KBM-7 (cell line): ENCODE measurements around the gene SLC44A5.
"Not testable (repeated sequence)": the region's sequence is repeated elsewhere in the genome, so short reads cannot be mapped to it uniquely, and the experiment has no call there.

Source experiments
- DNase-seq: peaks from one replicate; pipeline ENCODE4 v3.0.0-alpha.2; 2015
- in situ Hi-C: fragments of 300-500 bp; cut with MboI; formaldehyde crosslinking; loops from 2 replicates; pipeline ENCODE4 v1.14.3; 2020; ENCODE audit warnings: low sequenced_read_pairs, low pct_unique_long_range_greater_than_20kb, mixed read lengths

Gene SLC44A5

GRCh38 chr1:75594327-75594726, 16.6 kb downstream of the SLC44A5 start:
- in situ Hi-C loops, result no loop called here

GRCh38 chr1:75593457-75593856, 17.5 kb downstream of the SLC44A5 start:
- in situ Hi-C loops, result not testable (repeated sequence)

More at GRCh38 chr1:75594327-75594726, 16.6 kb downstream of the SLC44A5 start:
- DNase-seq, result no peak

GRCh38 chr1:75589637-75590036, 21.3 kb downstream of the SLC44A5 start:
- in situ Hi-C loops, result no loop called here

More at GRCh38 chr1:75593457-75593856, 17.5 kb downstream of the SLC44A5 start:
- not testable (repeated sequence) for DNase-seq

GRCh38 chr1:75588779-75589475, 22.0 kb downstream of the SLC44A5 start:
- in situ Hi-C loops, result no loop called here
- no peak for DNase-seq

More at GRCh38 chr1:75589637-75590036, 21.3 kb downstream of the SLC44A5 start:
- no peak for DNase-seq

GRCh38 chr1:75587692-75588091, 23.2 kb downstream of the SLC44A5 start:
- no peak for DNase-seq
- in situ Hi-C loops, result no loop called here

GRCh38 chr1:75583282-75583681, 27.6 kb downstream of the SLC44A5 start:
- no peak for DNase-seq
- in situ Hi-C loops, result no loop called here

- in situ Hi-C loops, result no loop called here
- DNase-seq, result no peak
These were observed 28.1 kb downstream of the SLC44A5 start for GRCh38 chr1:75582725-75583261.

GRCh38 chr1:75579046-75579445, 31.9 kb downstream of the SLC44A5 start:
- no peak for DNase-seq
- in situ Hi-C loops, result no loop called here

GRCh38 chr1:75575837-75576236, 35.1 kb downstream of the SLC44A5 start:
- in situ Hi-C loops, result no loop called here
- DNase-seq, result no peak

- in situ Hi-C loops, result no loop called here
- no peak for DNase-seq
These were observed 43.7 kb downstream of the SLC44A5 start for GRCh38 chr1:75567191-75567590.

- no peak for DNase-seq
- in situ Hi-C loops, result no loop called here
These were observed 51.1 kb downstream of the SLC44A5 start for GRCh38 chr1:75559800-75560199.

- no peak for DNase-seq
- in situ Hi-C loops, result no loop called here
These were observed 51.8 kb downstream of the SLC44A5 start for GRCh38 chr1:75559136-75559535.

- in situ Hi-C loops, result no loop called here
These were observed 56.0 kb downstream of the SLC44A5 start for GRCh38 chr1:75554870-75555269.

GRCh38 chr1:75554181-75554580, 56.7 kb downstream of the SLC44A5 start:
- no peak for DNase-seq
- in situ Hi-C loops, result no loop called here

More at GRCh38 chr1:75554870-75555269, 56.0 kb downstream of the SLC44A5 start:
- DNase-seq, result no peak

GRCh38 chr1:75550559-75550958, 60.4 kb downstream of the SLC44A5 start:
- in situ Hi-C loops, result no loop called here
- DNase-seq, result no peak

- in situ Hi-C loops, result no loop called here
- DNase-seq, result no peak
These were observed 62.0 kb downstream of the SLC44A5 start for GRCh38 chr1:75548721-75549480.

- in situ Hi-C loops, result no loop called here
- DNase-seq, result no peak
These were observed 67.2 kb downstream of the SLC44A5 start for GRCh38 chr1:75543705-75544104.

- in situ Hi-C loops, result no loop called here
- DNase-seq, result no peak
These were observed 67.9 kb downstream of the SLC44A5 start for GRCh38 chr1:75542818-75543570.

GRCh38 chr1:75539230-75540116, 71.4 kb downstream of the SLC44A5 start:
- in situ Hi-C loops, result no loop called here
- no peak for DNase-seq
